ENCODE data around the gene SCMH1. TPM values are rescaled to one million over a fixed set of nuclear protein-coding genes. Genes with fewer than 3 reads are reported as not detected.

The SCMH1 gene
- total RNA-seq, 1 experiment from 2014 or later, result 55.9 TPM

DNA sequence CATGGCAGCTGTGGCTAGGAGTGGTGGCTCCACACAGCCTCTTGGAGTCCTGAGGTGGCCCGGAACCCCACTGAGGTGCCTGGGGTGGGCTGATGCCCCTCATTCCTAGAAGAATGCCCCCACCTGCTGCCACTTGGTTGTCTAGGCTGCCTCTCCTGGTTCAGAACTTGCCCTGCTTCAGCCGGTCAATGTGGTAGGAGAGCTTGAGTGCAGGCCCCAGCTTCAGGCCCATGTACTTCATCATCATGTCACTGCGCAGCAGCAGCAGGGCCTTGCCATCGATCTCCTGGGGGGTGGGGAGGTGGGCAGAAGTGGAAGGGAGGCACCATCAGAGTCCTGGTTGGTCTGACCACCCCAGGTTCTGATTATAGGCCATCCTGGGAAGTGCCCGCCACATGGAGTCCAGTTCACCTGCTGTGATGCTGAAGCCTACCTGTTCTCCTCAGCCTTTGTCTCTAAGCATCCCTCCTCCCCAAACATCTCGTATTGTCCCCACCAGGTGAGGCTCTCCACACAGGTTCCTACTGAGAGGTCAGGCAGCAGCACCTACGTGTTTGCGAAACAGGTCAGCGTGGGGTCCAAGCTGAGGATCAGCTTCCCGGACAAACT lies 214.0 kb downstream of the SCMH1 start:
- Mint-ChIP-seq H3K27ac (ENCODE audit: low read depth, unreplicated experiment) (no peak overlapping the region), H3K36me3 (ENCODE audit: insufficient read depth, unreplicated experiment) (peaks cover 70% of the 10 kb centered on the region), H3K4me3 (ENCODE audit: unreplicated experiment) (no peak overlapping the region), H3K27me3 (ENCODE audit: insufficient read depth, unreplicated experiment) (no peaks in the 10 kb centered on the region), H3K9me3 (ENCODE audit: unreplicated experiment) (no peaks in the 10 kb centered on the region), H3K4me1 (ENCODE audit: insufficient read depth, unreplicated experiment) (no peaks in the 10 kb centered on the region)
- DNase-seq (ENCODE audit: unreplicated experiment), result no peak
- ChIA-PET CTCF (no interaction called here), POLR2A (no interaction called here)
- no TSS peak for BruUV-seq (replicated peaks)
- TF ChIP-seq, protein P1, sequence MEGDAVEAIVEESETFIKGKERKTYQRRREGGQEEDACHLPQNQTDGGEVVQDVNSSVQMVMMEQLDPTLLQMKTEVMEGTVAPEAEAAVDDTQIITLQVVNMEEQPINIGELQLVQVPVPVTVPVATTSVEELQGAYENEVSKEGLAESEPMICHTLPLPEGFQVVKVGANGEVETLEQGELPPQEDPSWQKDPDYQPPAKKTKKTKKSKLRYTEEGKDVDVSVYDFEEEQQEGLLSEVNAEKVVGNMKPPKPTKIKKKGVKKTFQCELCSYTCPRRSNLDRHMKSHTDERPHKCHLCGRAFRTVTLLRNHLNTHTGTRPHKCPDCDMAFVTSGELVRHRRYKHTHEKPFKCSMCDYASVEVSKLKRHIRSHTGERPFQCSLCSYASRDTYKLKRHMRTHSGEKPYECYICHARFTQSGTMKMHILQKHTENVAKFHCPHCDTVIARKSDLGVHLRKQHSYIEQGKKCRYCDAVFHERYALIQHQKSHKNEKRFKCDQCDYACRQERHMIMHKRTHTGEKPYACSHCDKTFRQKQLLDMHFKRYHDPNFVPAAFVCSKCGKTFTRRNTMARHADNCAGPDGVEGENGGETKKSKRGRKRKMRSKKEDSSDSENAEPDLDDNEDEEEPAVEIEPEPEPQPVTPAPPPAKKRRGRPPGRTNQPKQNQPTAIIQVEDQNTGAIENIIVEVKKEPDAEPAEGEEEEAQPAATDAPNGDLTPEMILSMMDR (IDR thresholded peaks at IDR 0.05; ENCODE audit: unreplicated experiment), result no peak
- intact Hi-C loops (cut with micrococcal nuclease), result no loop called here

GRCh38 chr1:41025979-41026819 lies 215.9 kb downstream of the SCMH1 start:
- no peak overlapping the region for H3K27ac Mint-ChIP-seq (ENCODE audit: low read depth, unreplicated experiment)
- intact Hi-C loops (cut with micrococcal nuclease), result no loop called here
- ChIA-PET POLR2A (interaction anchor here (0.7 to 1.2 kb wide), 4 partner anchors 11 to 22 kb away, joined by 3 to 4 read pairs (median 3); no protein-coding TSS in a partner anchor), CTCF (interaction anchor here (0.6 to 0.8 kb wide), 3 partner anchors 26 to 240 kb away, joined by 3 read pairs; no protein-coding TSS in a partner anchor)
- no peak for DNase-seq (ENCODE audit: unreplicated experiment)
- no peak overlapping the region for H3K4me3 Mint-ChIP-seq (ENCODE audit: unreplicated experiment)
- H3K27me3 Mint-ChIP-seq (ENCODE audit: insufficient read depth, unreplicated experiment), result no peaks in the 10 kb centered on the region
- no peaks in the 10 kb centered on the region for H3K4me1 Mint-ChIP-seq (ENCODE audit: insufficient read depth, unreplicated experiment)
- peaks cover 71% of the 10 kb centered on the region for H3K36me3 Mint-ChIP-seq (ENCODE audit: insufficient read depth, unreplicated experiment)
- TF ChIP-seq, protein P1 (IDR thresholded peaks at IDR 0.05; ENCODE audit: unreplicated experiment), result no peak
- no peaks in the 10 kb centered on the region for H3K9me3 Mint-ChIP-seq (ENCODE audit: unreplicated experiment)
- BruUV-seq (replicated peaks), result no TSS peak

- CTCF ChIA-PET, result interaction anchor here (3.9 kb wide), 1 partner anchor 98 kb away, joined by 13 read pairs; no protein-coding TSS in a partner anchor
- TF ChIP-seq, protein P1 (IDR thresholded peaks at IDR 0.05; ENCODE audit: unreplicated experiment), result no peak
Measured at GRCh38 chr1:41024953-41025352, 217.2 kb downstream of the SCMH1 start.

More at GRCh38 chr1:41024953-41025352, 217.2 kb downstream of the SCMH1 start:
- no peak overlapping the region for H3K4me3 Mint-ChIP-seq (ENCODE audit: unreplicated experiment)
- POLR2A ChIA-PET, result interaction anchor here (1.0 to 1.3 kb wide), 2 partner anchors 13 to 21 kb away, joined by 3 read pairs; no protein-coding TSS in a partner anchor
- peaks cover 7% of the 10 kb centered on the region for H3K4me1 Mint-ChIP-seq (ENCODE audit: insufficient read depth, unreplicated experiment)
- peaks cover 71% of the 10 kb centered on the region for H3K36me3 Mint-ChIP-seq (ENCODE audit: insufficient read depth, unreplicated experiment)
- no peak for DNase-seq (ENCODE audit: unreplicated experiment)
- intact Hi-C loops (cut with micrococcal nuclease), result loop anchor here (5.0 kb wide), 2 partner anchors 97 to 217 kb away; partner anchors contain the start of gene SCMH1
- no peaks in the 10 kb centered on the region for H3K9me3 Mint-ChIP-seq (ENCODE audit: unreplicated experiment)
- BruUV-seq (replicated peaks), result no TSS peak
- H3K27ac Mint-ChIP-seq (ENCODE audit: low read depth, unreplicated experiment), result peak overlapping the region; percentile 19
- no peaks in the 10 kb centered on the region for H3K27me3 Mint-ChIP-seq (ENCODE audit: insufficient read depth, unreplicated experiment)
